D721Med (cell line): ENCODE data around the gene TP53BP2.

ENCODE experiments used
- DNase-seq: peaks from one replicate; pipeline ENCODE4 v3.0.0; 2011; ENCODE audit warnings: low spot score; ENCODE audit not compliant: insufficient read length
- FAIRE-seq: peaks from 2 replicates; lab custom pipeline; 2011; peaks lifted over from hg19 to GRCh38; lab: Jason Lieb, UNC
- CTCF ChIP-seq: IDR thresholded peaks from 2 replicates; pipeline ENCODE4 v1.5.1; 2012; ENCODE audit warnings: mild to moderate bottlenecking, control low read depth; ENCODE audit not compliant: insufficient read depth; ENCODE audit errors: missing control alignments

TP53BP2 gene

GRCh38 chr1:223780318-223780717 lies 65.4 kb downstream of the TP53BP2 start:
- no peak for DNase-seq
- FAIRE-seq = no peak
- TF ChIP-seq CTCF = no peak

GRCh38 chr1:223776826-223777454 lies 68.8 kb downstream of the TP53BP2 start:
- DNase-seq (no peak), FAIRE-seq (no peak)
- no peak for TF ChIP-seq CTCF

DNA sequence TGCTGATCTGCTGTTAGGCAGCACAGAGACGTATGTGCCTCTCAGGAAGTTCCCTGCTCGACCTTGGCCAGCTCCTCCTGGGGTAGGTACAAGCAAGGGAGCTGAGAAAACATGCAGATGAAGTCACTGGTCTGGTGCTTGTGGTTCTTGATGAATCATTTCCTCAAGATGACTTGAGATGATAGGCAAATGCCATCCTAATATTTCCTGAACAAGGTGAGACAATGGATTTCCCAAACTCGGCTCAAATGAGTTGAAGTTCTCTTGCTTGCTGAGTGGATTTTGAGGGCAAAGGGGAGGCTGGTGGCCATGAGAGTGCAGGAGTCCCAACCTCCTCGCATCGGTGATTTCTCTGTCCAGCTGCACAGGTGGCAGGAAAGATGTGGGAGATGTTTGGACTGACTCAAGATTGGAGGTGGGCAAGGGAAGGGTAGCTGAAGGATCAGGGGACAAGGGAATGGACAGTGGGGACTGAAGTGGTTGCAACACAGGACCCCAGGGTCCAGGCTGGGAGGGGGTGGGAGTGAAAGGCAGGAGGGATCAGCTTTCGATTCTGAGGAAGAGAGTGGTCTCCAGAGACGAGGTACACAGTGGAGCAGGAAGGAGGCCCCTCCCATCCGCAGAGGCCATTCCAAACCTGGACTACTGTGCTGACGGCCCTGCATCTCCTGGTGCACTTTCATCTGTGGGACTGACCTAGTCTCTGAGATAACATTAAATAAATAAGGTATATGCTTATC lies 69.5 kb downstream of the TP53BP2 start:
- FAIRE-seq = no peak
- DNase-seq = no peak
- TF ChIP-seq CTCF = no peak

GRCh38 chr1:223775711-223776074 lies 70.1 kb downstream of the TP53BP2 start:
- no peak for TF ChIP-seq CTCF
- DNase-seq = no peak
- no peak for FAIRE-seq

- no peak for TF ChIP-seq CTCF
- no peak for FAIRE-seq
These were observed 70.7 kb downstream of the TP53BP2 start for GRCh38 chr1:223775054-223775453.

DNA sequence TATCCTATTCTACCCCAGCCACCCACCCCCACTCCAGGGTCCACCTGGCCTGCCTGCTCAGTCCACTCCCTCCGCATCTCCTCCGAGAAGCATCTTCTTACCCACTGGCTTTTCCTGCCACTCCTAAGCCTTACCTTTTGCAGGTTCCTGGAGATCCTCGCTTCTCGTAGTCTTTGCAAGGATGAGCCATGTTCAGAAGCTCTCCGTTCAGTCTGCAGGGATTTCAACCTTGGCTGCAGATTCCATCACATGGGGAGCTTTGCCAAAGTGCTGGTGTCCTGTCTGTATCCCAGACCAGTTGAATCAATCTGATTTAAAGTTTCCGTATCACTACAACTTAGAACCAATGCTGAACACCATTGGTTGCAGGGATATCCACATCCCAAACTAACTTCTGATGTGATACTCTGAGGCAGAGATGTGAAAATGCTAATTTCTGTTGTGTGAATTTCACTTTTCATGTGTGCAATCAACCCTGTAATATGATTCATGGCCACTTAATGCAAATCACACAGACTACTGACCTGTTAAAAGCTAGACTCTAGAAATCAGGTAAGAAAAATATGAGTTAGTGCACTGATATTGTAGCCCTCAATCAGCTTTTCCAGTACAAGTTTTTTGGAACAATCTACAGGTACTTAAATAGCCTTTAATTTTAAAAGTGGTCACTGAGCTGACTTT lies 71.5 kb downstream of the TP53BP2 start:
- no peak for TF ChIP-seq CTCF
- DNase-seq = no peak
- FAIRE-seq = no peak

More at GRCh38 chr1:223775054-223775453, 70.7 kb downstream of the TP53BP2 start:
- DNase-seq = no peak

DNA sequence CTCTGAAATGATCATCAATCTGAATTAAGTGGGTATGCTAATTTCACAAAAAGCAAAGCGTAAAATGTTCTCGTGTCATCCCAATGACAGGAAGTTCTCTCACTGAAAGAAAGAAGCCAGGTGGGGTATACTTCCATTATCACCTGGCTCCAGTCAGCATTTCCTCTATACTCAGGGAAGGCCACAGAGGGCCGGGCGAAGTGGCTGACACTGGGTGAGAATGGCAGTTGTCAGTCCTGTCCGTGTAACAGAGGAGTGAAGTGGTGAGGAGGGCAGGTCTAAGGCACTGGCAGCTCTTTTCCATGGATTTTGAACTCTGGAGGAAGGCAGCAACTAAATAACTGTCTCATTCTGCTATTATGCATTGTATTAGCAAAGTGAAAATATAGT lies 73.0 kb downstream of the TP53BP2 start:
- no peak for TF ChIP-seq CTCF
- no peak for DNase-seq
- FAIRE-seq = no peak
